K562 (cell line): Measurements from ENCODE around the gene PRRT1. TPM values are rescaled to one million over a fixed set of nuclear protein-coding genes. Genes with fewer than 3 reads are reported as not detected.

Experiments
- EZH2 ChIP-seq: IDR thresholded peaks from 2 replicates; pipeline ENCODE4 v1.6.1; 2012; ENCODE audit warnings: low read depth, mild to moderate bottlenecking, inconsistent platforms, low read length, borderline replicate concordance
- FOSL1 ChIP-seq: fragments of 200-800 bp; sonication (Bioruptor generic); conservative IDR thresholded peaks from 2 replicates; pipeline ENCODE4 v1.6.1; 2016; ENCODE audit warnings: missing genetic modification characterization, missing compliant biosample characterization
- MAZ ChIP-seq, 2 experiments: fragments of 450-650 bp in 1 of 2; sonication (generic) in 1 of 2; formaldehyde crosslinking; IDR thresholded peaks in 1 of 2; conservative IDR thresholded peaks in 1 of 2; 2 replicates each; pipeline versions ENCODE4 v1.4.0 to v1.5.0; 2020; ENCODE audit warnings: mild to moderate bottlenecking in 1 of 2, missing genetic modification reagents in 1 of 2
- MCM2 ChIP-seq: fragments of 450-650 bp; IDR thresholded peaks from 2 replicates; pipeline ENCODE4 v1.6.1; 2017; ENCODE audit warnings: low read depth, mild to moderate bottlenecking
- MECOM ChIP-seq: fragments of 250-450 bp; sonication (Bioruptor Pico); IDR thresholded peaks from 2 replicates; pipeline ENCODE4 v1.8.0; 2022; ENCODE audit warnings: inconsistent platforms
- NELFE ChIP-seq: IDR thresholded peaks from 2 replicates; pipeline ENCODE4 v1.6.1; 2011; ENCODE audit warnings: mild to moderate bottlenecking; ENCODE audit not compliant: insufficient read depth, insufficient read length
- NONO ChIP-seq, 2 experiments: fragments of 200-400 bp in 1 of 2; fragments of 450-650 bp in 1 of 2; formaldehyde crosslinking in 1 of 2; IDR thresholded peaks; 2 replicates each; pipeline ENCODE4 v1.6.1; 2017; ENCODE audit warnings: low read depth in 2 of 2, mild to moderate bottlenecking in 2 of 2, moderate library complexity in 2 of 2, low read length in 1 of 2
- NUFIP1 ChIP-seq: fragments of 450-650 bp; IDR thresholded peaks from 2 replicates; pipeline ENCODE4 v1.6.1; 2018; ENCODE audit not compliant: partially characterized antibody
- POLR2A ChIP-seq: fragments of 450-650 bp; conservative IDR thresholded peaks from 2 replicates; pipeline ENCODE4 v1.6.1; 2016
- RUNX1 ChIP-seq: sonication (generic); IDR thresholded peaks from 2 replicates; pipeline ENCODE4 v1.6.1; 2016; ENCODE audit warnings: antibody characterized with exemption, low read depth
- SLC30A9 ChIP-seq: fragments of 250-450 bp; sonication (Bioruptor Pico); IDR thresholded peaks from 2 replicates; pipeline ENCODE4 v1.8.0; 2022; ENCODE audit warnings: mild to moderate bottlenecking, moderate library complexity
- TAF9B ChIP-seq: fragments of 450-650 bp; IDR thresholded peaks from 2 replicates; pipeline ENCODE4 v1.6.1; 2018; ENCODE audit warnings: mild to moderate bottlenecking; ENCODE audit not compliant: partially characterized antibody
- ZBTB7A ChIP-seq: IDR thresholded peaks from 2 replicates; pipeline ENCODE4 v1.6.1; 2011; ENCODE audit warnings: low read depth, mild to moderate bottlenecking, low read length, moderate library complexity, borderline replicate concordance; ENCODE audit not compliant: control insufficient read depth
- ZC3H8 ChIP-seq: fragments of 450-650 bp; IDR thresholded peaks from 2 replicates; pipeline ENCODE4 v1.6.1; 2017
- ZNF165 ChIP-seq: fragments of 250-450 bp; sonication (Bioruptor Pico); IDR thresholded peaks from 2 replicates; pipeline ENCODE4 v1.4.0; 2020; ENCODE audit warnings: borderline replicate concordance
- ZSCAN29 ChIP-seq: fragments of 450-650 bp; IDR thresholded peaks from 2 replicates; pipeline ENCODE4 v1.6.1; 2017
- polyA plus RNA-seq, 8 experiments: library from polyadenylated mRNA; depleted of rRNA in 4 of 8; stranded (reverse) in 5 of 8; unstranded in 3 of 8; fragments of >200 nt; fragmentation: Nextera tagmentation in 2 of 8; fragmentation: Illumina TruSeq in 1 of 8; extraction: Ambion mirVana in 2 of 8; extraction: Trizol in 1 of 8; gene quantifications; 2 replicates each; pipeline versions ENCODE4 v1.2.1 to v1.2.3, GENCODE V29; 2011 to 2014; ENCODE audit warnings: inconsistent platforms in 1 of 8, missing spikeins in 1 of 8
- total RNA-seq, 7 experiments: library from RNA; depleted of rRNA in 6 of 7; stranded (reverse); fragments of >200 nt in 6 of 7; fragmentation: Illumina TruSeq in 2 of 7; extraction: Trizol in 2 of 7; gene quantifications; 2 replicates each; pipeline versions ENCODE4 v1.2.1 to v1.2.3, GENCODE V29; 2011 to 2021; ENCODE audit warnings: low replicate concordance in 1 of 7
- TF ChIP-seq, protein P1 (sequence below): sonication (generic); formaldehyde crosslinking; IDR thresholded peaks from 2 replicates; pipeline ENCODE4 v1.8.0; 2022; ENCODE audit warnings: mild to moderate bottlenecking, missing genetic modification reagents, borderline replicate concordance
- TF ChIP-seq, protein P2 (sequence below): fragments of 250-450 bp; sonication (Bioruptor Pico); IDR thresholded peaks from 2 replicates; pipeline ENCODE4 v1.8.0; 2021; ENCODE audit warnings: moderate library complexity, mild to moderate bottlenecking, inconsistent platforms
- TF ChIP-seq, protein P3 (sequence below): fragments of 250-450 bp; sonication (Bioruptor Pico); IDR thresholded peaks from 2 replicates; pipeline ENCODE4 v1.5.1; 2021; ENCODE audit warnings: mild to moderate bottlenecking
- TF ChIP-seq, protein P4 (sequence below), 3 experiments: IDR thresholded peaks in 2 of 3; conservative IDR thresholded peaks in 1 of 3; 2 replicates each; pipeline ENCODE4 v1.5.1; 2011 to 2012; ENCODE audit warnings: low read length in 3 of 3, mild to moderate bottlenecking in 3 of 3, control low read depth in 2 of 3, improper control_type of control experiment in 1 of 3, inconsistent platforms in 1 of 3, low read depth in 1 of 3, mixed read lengths in 1 of 3, moderate library complexity in 1 of 3; ENCODE audit not compliant: insufficient read depth in 2 of 3
- TF ChIP-seq, protein P5 (sequence below): conservative IDR thresholded peaks from 2 replicates; pipeline ENCODE4 v1.6.1; 2011; ENCODE audit warnings: low read depth, mild to moderate bottlenecking, low read length; ENCODE audit not compliant: control insufficient read depth

PRRT1 gene
- total and polyA plus RNA-seq, 9 of the 15 experiments (the other 6 are each of a cell fraction or from before 2014, with no cell fraction given): 0.14 to 3.5 (median 0.41) TPM

DNA sequence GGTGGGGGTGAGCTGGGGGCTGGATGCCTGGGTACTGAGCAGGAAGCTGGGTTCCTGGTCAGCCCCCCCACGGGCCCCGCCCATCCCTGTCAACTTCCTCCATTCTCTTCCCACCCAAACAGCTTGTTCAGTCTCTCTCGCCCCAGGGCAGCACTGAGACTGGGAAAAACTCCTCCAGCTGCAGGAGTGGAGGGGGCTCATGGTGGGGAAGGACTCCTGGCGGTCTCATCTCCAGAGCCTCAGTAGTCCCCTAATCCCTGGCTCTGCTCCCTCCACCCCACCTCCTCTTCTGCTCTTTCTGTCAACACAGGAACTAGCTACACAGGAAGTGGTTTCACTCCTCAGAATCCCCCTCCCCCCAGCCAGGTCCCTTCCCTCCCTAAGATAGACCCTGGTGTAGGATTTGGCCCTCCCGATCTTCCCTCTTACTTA is 40.9 kb upstream of the PRRT1 start, which contains the start of gene GPSM3 (continued):
- TF ChIP-seq NONO (IDR thresholded peaks at IDR 0.05; ENCODE audit: low read depth in 2 of 2, low read length in 1 of 2) (no peak), NELFE (no peak), ZNF165 (CRISPR knock-in tag) (peak; percentile 31; the same call in 1 of the 2 replicates), NUFIP1 (no peak), TAF9B (peak; percentile 71), SLC30A9 (CRISPR knock-in tag) (no peak), ZSCAN29 (no peak), RUNX1 (no peak), MCM2 (no peak), MECOM (CRISPR knock-in tag) (no peak), MAZ (CRISPR knock-in tag; conservative IDR thresholded peaks at IDR 0.05 in 1 of 2, IDR thresholded peaks at IDR 0.05 in 1 of 2) (peak; percentile 75 to 90; a peak in 3 of 4 replicates), EZH2 (no peak), ZC3H8 (no peak), ZBTB7A (no peak; the same call in 1 of the 2 replicates), FOSL1 (tag) (no peak), POLR2A (peak; percentile 75)
- TF ChIP-seq, protein P1, sequence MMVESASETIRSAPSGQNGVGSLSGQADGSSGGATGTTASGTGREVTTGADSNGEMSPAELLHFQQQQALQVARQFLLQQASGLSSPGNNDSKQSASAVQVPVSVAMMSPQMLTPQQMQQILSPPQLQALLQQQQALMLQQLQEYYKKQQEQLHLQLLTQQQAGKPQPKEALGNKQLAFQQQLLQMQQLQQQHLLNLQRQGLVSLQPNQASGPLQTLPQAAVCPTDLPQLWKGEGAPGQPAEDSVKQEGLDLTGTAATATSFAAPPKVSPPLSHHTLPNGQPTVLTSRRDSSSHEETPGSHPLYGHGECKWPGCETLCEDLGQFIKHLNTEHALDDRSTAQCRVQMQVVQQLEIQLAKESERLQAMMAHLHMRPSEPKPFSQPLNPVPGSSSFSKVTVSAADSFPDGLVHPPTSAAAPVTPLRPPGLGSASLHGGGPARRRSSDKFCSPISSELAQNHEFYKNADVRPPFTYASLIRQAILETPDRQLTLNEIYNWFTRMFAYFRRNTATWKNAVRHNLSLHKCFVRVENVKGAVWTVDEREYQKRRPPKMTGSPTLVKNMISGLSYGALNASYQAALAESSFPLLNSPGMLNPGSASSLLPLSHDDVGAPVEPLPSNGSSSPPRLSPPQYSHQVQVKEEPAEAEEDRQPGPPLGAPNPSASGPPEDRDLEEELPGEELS (CRISPR knock-in tag): no peak
- TF ChIP-seq, protein P2, sequence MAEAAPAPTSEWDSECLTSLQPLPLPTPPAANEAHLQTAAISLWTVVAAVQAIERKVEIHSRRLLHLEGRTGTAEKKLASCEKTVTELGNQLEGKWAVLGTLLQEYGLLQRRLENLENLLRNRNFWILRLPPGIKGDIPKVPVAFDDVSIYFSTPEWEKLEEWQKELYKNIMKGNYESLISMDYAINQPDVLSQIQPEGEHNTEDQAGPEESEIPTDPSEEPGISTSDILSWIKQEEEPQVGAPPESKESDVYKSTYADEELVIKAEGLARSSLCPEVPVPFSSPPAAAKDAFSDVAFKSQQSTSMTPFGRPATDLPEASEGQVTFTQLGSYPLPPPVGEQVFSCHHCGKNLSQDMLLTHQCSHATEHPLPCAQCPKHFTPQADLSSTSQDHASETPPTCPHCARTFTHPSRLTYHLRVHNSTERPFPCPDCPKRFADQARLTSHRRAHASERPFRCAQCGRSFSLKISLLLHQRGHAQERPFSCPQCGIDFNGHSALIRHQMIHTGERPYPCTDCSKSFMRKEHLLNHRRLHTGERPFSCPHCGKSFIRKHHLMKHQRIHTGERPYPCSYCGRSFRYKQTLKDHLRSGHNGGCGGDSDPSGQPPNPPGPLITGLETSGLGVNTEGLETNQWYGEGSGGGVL (CRISPR knock-in tag): no peak
- TF ChIP-seq, protein P3, sequence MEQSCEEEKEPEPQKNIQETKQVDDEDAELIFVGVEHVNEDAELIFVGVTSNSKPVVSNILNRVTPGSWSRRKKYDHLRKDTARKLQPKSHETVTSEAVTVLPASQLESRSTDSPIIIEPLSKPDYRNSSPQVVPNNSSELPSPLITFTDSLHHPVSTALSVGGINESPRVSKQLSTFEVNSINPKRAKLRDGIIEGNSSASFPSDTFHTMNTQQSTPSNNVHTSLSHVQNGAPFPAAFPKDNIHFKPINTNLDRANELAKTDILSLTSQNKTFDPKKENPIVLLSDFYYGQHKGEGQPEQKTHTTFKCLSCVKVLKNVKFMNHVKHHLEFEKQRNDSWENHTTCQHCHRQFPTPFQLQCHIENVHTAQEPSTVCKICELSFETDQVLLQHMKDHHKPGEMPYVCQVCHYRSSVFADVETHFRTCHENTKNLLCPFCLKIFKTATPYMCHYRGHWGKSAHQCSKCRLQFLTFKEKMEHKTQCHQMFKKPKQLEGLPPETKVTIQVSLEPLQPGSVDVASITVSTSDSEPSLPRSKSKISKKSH: no peak
- TF ChIP-seq, protein P4, sequence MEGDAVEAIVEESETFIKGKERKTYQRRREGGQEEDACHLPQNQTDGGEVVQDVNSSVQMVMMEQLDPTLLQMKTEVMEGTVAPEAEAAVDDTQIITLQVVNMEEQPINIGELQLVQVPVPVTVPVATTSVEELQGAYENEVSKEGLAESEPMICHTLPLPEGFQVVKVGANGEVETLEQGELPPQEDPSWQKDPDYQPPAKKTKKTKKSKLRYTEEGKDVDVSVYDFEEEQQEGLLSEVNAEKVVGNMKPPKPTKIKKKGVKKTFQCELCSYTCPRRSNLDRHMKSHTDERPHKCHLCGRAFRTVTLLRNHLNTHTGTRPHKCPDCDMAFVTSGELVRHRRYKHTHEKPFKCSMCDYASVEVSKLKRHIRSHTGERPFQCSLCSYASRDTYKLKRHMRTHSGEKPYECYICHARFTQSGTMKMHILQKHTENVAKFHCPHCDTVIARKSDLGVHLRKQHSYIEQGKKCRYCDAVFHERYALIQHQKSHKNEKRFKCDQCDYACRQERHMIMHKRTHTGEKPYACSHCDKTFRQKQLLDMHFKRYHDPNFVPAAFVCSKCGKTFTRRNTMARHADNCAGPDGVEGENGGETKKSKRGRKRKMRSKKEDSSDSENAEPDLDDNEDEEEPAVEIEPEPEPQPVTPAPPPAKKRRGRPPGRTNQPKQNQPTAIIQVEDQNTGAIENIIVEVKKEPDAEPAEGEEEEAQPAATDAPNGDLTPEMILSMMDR (IDR thresholded peaks at IDR 0.05 in 2 of 3, conservative IDR thresholded peaks at IDR 0.05 in 1 of 3; ENCODE audit: insufficient read depth in 2 of 3, low read depth in 1 of 3, low read length in 3 of 3): no peak
- TF ChIP-seq, protein P5, sequence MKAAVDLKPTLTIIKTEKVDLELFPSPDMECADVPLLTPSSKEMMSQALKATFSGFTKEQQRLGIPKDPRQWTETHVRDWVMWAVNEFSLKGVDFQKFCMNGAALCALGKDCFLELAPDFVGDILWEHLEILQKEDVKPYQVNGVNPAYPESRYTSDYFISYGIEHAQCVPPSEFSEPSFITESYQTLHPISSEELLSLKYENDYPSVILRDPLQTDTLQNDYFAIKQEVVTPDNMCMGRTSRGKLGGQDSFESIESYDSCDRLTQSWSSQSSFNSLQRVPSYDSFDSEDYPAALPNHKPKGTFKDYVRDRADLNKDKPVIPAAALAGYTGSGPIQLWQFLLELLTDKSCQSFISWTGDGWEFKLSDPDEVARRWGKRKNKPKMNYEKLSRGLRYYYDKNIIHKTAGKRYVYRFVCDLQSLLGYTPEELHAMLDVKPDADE: peak; percentile 57; the same call in 1 of the 2 replicates
